Naive thymus-derived CD8-positive, alpha-beta T cell (primary cell): ENCODE results near the gene KCNJ15. TPM values are rescaled to one million over a fixed set of nuclear protein-coding genes. Genes with fewer than 3 reads are reported as not detected.
A peak's percentile ranks its signal among the peaks of the same experiment; 100 is the strongest.

ENCODE experiments used
- ATAC-seq, 2 donors: fragments of 150-1000 bp; cut with Tn5 transposase in 1 of 2; sonication (Bioruptor Pico), chemical (Tn5 transposase) in 1 of 2; 1 replicate in 1 of 2; 2 replicates in 1 of 2; pipeline ENCODE4 v1.10.0; 2021; ENCODE audit warnings: mild to moderate bottlenecking in 2 of 2, moderate library complexity in 2 of 2
- POLR2A ChIA-PET: fragments of 350-600 bp; sonication (Branson Sonifier 250); formaldehyde crosslinking; loops from one replicate; lab custom pipeline; 2021; ENCODE audit warnings: antibody characterized with exemption; lab: Charles Lee
- DNase-seq, 10 donors: peaks; one replicate each; pipeline versions ENCODE4 v3.0.0 to v3.0.0-alpha.2; 2020 to 2022
- H3K27ac Mint-ChIP-seq, 10 donors: one replicate each; pipeline ENCODE4 v1.8.0; 2020 to 2022; ENCODE audit warnings: mild to moderate bottlenecking in 10 of 10, mixed read lengths in 10 of 10, moderate library complexity in 4 of 10, inconsistent platforms in 1 of 10
- H3K27me3 Mint-ChIP-seq, 5 donors: one replicate each; pipeline ENCODE4 v1.8.0; 2021 to 2022; ENCODE audit warnings: mixed read lengths in 5 of 5
- H3K36me3 Mint-ChIP-seq, 3 donors: one replicate each; pipeline ENCODE4 v1.8.0; 2020 to 2022; ENCODE audit warnings: mixed read lengths in 3 of 3, mild to moderate bottlenecking in 2 of 3, inconsistent platforms in 1 of 3
- H3K4me1 Mint-ChIP-seq, 4 donors: one replicate each; pipeline ENCODE4 v1.8.0; 2021 to 2022; ENCODE audit warnings: mixed read lengths in 4 of 4
- H3K4me3 Mint-ChIP-seq, 10 donors: one replicate each; pipeline ENCODE4 v1.8.0; 2020 to 2022; ENCODE audit warnings: mild to moderate bottlenecking in 10 of 10, mixed read lengths in 10 of 10, moderate library complexity in 6 of 10, inconsistent platforms in 1 of 10
- H3K9me3 Mint-ChIP-seq, 9 donors: one replicate each; pipeline ENCODE4 v1.8.0; 2020 to 2022; ENCODE audit warnings: mixed read lengths in 9 of 9, mild to moderate bottlenecking in 3 of 9, inconsistent platforms in 1 of 9, moderate library complexity in 1 of 9
- polyA plus RNA-seq, 3 donors: library from polyadenylated mRNA; unstranded; fragments of 300-500 nt; fragmentation: Illumina TruSeq; gene quantifications; one replicate each; pipeline ENCODE4 v1.2.3, GENCODE V29; 2021
- total RNA-seq, 8 experiments: library from RNA in 2 of 8; stranded (reverse) in 2 of 8; gene quantifications; one replicate each; pipeline ENCODE4 v1.2.3 and lab custom pipeline; 2021 to 2026

The KCNJ15 gene
- total and polyA plus RNA-seq, 5 experiments from 2014 or later, result not detected

DNA sequence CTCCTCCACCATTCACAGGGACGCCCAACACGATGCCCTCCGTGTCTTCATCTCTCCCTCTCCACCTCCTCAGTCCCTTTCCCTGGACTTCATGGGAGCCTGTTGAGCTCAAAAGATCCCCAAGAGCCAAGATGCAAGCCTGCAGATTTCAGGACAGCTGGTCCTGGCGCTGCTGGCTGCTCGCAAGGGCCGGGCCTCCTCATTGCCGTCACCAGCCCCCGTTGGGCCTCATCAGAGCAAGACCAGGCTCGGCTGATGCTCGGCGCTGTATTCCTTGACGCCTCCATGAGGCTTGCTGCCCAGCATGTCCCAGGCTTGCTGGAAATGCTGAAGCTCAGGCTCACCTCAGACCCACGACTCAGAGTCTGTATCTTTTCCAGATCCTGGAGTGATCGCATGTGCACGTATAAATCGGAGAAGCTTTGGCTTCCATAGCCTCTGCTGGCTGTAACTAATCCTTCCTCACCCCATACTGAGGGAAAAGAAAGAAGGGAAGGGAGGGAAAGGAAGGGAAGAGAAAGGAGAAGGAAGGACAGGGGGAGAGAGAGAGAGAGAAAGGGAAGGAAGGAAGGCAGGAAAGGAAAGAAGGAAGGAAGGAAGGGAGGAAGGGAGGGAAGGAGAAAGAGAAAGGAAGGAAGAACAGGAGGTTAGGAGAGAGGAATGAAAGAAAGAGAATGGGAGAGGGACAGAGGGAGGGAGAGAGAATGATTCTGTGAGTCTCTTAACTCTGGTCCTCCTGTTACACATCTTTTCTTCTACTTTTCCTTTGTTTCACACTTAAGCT is 94.6 kb downstream of the KCNJ15 start:
- Mint-ChIP-seq H3K9me3 (no peaks in the 10 kb centered on the region), H3K36me3 (no peaks in the 10 kb centered on the region), H3K27ac (no peak overlapping the region), H3K4me3 (no peak overlapping the region), H3K27me3 (peaks cover 3 to 16% (median 7%) of the 10 kb centered on the region in 5 donors), H3K4me1 (peaks cover 0 to 5% (median under 1%) of the 10 kb centered on the region in 4 donors)
- ATAC-seq (no peak), DNase-seq (no peak)
- POLR2A ChIA-PET, result no interaction called here

DNA sequence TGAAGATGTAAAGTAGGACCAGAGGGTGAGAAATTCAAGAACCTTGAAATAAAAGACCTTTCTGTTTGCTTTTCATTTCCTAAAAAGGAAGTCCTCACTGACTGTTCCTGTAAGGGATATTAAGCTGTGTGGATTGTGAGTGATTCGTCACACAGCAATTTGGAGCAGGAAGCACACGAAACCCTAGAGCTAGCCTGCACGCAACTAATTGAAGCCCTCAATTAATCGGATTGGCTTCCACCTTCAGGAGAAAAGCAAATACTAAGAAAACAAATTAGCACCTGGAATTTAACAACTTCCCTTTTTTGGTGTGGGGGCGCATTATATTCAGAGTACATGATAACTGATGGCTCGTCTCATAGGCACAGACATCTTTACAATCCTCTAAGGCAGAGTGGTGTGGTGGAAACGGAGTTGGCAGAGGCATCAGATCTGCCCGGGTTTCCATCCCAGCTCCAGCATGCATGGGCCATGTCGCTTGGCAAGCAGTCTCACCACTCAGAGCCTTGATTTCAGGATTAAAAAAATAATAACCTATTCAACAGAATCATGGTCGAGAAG is 95.2 kb downstream of the KCNJ15 start:
- H3K9me3 Mint-ChIP-seq, result no peaks in the 10 kb centered on the region
- peaks cover 0 to 5% (median under 1%) of the 10 kb centered on the region in 4 donors for H3K4me1 Mint-ChIP-seq
- H3K4me3 Mint-ChIP-seq, result no peak overlapping the region
- DNase-seq (no peak), ATAC-seq (no peak)
- H3K36me3 Mint-ChIP-seq, result no peaks in the 10 kb centered on the region
- POLR2A ChIA-PET, result no interaction called here
- H3K27ac Mint-ChIP-seq, result peak overlapping the region in 1 of 10 donors; percentile 35
- peaks cover 5 to 21% (median 9%) of the 10 kb centered on the region in 5 donors for H3K27me3 Mint-ChIP-seq

DNA sequence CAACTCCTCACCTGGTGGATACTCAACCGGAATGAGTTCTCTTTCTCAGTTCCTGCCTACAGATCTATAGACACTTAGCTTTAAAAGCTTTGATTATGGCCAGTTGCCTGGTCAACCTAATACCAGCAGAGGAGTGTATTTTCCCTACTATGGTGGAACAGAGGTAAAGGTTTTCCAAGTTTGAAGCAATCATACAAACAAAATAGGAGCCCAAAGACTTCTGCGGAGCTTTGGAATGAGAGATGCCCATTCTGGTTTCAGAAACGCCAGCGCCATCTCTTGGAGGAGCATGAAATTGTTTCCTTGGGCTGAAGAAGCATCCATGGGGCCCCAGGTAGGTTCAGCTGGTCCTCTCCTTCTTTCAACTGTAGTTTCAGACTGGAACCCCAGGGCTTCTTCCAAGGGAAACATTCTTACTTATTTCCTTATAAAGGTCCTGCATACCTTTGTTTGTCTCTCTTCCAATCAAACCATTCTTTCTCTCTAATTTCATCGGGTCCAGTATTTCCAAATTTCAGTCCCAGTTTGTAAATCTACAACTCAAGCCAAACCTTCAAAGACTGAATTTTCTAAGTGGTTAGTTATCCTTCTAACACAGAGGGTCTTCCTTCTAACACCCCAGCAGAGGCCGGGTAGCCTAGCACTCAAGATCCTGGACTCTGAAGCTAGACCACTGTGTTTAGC is 95.9 kb downstream of the KCNJ15 start:
- H3K4me3 Mint-ChIP-seq, result no peak overlapping the region
- POLR2A ChIA-PET, result no interaction called here
- H3K27ac Mint-ChIP-seq, result peak overlapping the region in 1 of 10 donors; percentile 49
- H3K27me3 Mint-ChIP-seq, result peaks cover 5 to 21% (median 9%) of the 10 kb centered on the region in 5 donors
- no peaks in the 10 kb centered on the region for H3K9me3 Mint-ChIP-seq
- H3K36me3 Mint-ChIP-seq, result no peaks in the 10 kb centered on the region
- peaks cover 0 to 5% (median under 1%) of the 10 kb centered on the region in 4 donors for H3K4me1 Mint-ChIP-seq
- DNase-seq (peak in 3 of 10 donors; percentile 5 to 26 (median 10)), ATAC-seq (no peak)

DNA sequence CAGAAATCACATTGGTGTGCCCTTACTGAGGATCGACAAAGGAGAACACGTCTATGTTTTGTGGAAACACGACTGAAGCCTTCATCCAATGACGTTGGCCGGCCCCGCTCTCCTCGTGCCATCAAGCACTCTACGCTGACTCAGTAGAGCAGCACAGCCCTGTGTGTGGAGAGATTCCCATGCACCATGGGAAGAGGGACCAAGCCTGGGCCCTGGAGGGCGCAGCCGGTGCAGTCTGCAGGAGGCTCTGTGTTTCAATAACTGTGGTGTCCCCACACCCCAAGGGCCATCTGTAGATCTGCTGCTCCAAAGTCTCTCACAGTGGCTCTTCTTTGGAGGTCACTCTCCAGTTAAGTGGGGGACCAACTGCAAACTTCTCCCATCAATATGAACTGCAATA is 97.4 kb downstream of the KCNJ15 start:
- peaks cover 0 to 5% (median under 1%) of the 10 kb centered on the region in 4 donors for H3K4me1 Mint-ChIP-seq
- H3K4me3 Mint-ChIP-seq, result no peak overlapping the region
- H3K27me3 Mint-ChIP-seq, result peaks cover 9 to 33% (median 11%) of the 10 kb centered on the region in 5 donors
- H3K9me3 Mint-ChIP-seq, result no peaks in the 10 kb centered on the region
- DNase-seq (no peak), ATAC-seq (no peak)
- POLR2A ChIA-PET, result no interaction called here
- H3K36me3 Mint-ChIP-seq, result no peaks in the 10 kb centered on the region
- no peak overlapping the region for H3K27ac Mint-ChIP-seq

DNA sequence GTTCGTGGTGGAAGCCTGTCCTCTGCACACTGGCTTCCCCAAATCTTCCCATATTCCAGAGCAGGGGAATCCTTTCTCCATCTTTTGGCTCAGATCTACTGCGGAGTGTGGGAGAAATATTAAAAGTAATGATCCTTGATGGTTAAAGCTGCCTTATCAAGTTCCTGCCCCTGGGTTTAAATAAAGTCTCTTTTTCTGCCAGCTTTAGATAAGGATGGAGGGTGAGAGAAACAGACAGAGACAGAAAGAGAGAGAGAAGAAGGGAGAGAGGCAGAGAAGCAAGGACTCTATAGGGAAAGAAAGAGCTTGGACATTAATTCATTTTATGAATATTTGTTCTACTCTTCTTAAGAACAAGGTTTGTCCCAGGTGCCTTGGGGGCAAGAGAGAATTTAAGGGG is 98.0 kb downstream of the KCNJ15 start:
- Mint-ChIP-seq H3K4me3 (no peak overlapping the region), H3K9me3 (no peaks in the 10 kb centered on the region), H3K27ac (peak overlapping the region in 1 of 10 donors; percentile 70), H3K27me3 (peaks cover 10 to 36% (median 11%) of the 10 kb centered on the region in 5 donors), H3K36me3 (no peaks in the 10 kb centered on the region), H3K4me1 (peaks cover 0 to 5% (median under 1%) of the 10 kb centered on the region in 4 donors)
- POLR2A ChIA-PET, result no interaction called here
- ATAC-seq (no peak), DNase-seq (no peak)

DNA sequence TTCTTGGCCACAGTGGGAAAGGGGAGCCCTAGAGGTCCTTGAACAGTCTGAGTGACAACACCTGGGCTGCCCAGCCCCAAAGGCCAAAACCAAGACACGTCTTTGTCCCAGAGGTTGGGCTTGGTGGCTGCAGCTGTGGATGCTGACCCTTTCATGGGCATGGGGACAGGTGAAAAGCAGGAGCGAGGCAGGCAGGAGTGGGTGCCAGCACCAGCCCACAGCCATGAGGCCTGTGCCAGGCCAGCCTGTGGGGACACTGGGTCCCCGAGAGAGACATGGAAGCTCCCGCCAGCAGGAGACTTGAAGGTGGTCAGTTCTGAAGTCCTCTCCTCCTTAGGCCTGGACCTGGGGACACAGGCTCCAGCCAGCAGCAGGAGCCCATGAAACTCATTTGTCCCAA is 98.6 kb downstream of the KCNJ15 start:
- Mint-ChIP-seq H3K4me3 (no peak overlapping the region), H3K36me3 (no peaks in the 10 kb centered on the region), H3K27ac (peak overlapping the region in 1 of 10 donors; percentile 81), H3K9me3 (no peaks in the 10 kb centered on the region), H3K27me3 (peaks cover 10 to 36% (median 11%) of the 10 kb centered on the region in 5 donors), H3K4me1 (peaks cover 0 to 5% (median under 1%) of the 10 kb centered on the region in 4 donors)
- POLR2A ChIA-PET, result no interaction called here
- no peak for ATAC-seq
- DNase-seq, result no peak

DNA sequence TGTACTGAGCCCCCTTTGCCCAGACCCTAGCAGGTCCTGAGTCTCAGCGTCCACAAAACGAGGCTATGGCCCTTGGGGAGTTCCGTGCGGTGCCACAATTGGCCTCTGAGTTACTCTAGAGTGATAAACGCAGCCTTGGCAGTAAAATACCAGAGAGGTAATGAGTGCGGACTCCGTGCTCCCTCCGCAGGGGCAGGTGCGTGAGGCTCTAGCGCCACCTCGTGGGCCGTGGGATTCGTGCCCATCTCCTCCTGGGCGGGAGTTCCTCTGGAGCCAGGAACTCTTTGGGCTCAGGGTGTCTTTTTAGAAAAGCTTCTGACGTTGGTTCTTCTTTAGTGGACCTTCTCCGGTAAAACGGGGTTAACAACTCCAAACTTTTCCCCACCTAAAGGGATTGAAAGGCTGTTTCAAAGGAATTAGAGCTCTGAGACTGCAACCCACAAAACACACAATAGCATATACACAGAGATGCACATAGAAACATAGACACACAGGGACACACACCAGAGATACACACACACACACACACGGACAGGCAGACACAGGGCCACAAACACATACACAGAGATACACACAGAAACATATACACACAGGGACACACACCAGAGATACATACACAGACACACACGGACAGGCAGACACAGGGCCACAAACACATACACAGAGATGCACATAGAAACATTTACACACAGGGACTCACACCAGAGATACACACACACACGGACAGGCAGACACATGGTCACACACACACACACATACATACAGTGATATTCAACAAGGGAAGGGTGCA is 99.4 kb downstream of the KCNJ15 start:
- Mint-ChIP-seq H3K27me3 (peaks cover 10 to 36% (median 12%) of the 10 kb centered on the region in 5 donors), H3K9me3 (no peaks in the 10 kb centered on the region), H3K4me3 (no peak overlapping the region), H3K36me3 (no peaks in the 10 kb centered on the region), H3K27ac (peak overlapping the region in 2 of 10 donors; percentile 20 to 39), H3K4me1 (peaks cover 0 to 5% (median under 1%) of the 10 kb centered on the region in 4 donors)
- POLR2A ChIA-PET, result no interaction called here
- peak; percentile 61 to 75 for ATAC-seq
- DNase-seq, result peak; percentile 32 to 78 (median 54)

Other genes starting within 250 kb of the KCNJ15 start
- gene ERG, start 241.5 kb downstream of the KCNJ15 start, total RNA-seq, result not detected
- gene ERG, start 241.5 kb downstream of the KCNJ15 start, polyA plus RNA-seq, result not detected